IMR-90 (cell line): Measurements from ENCODE around the gene LRRC3B. TPM values are rescaled to one million over a fixed set of nuclear protein-coding genes. Genes with fewer than 3 reads are reported as not detected.

Source experiments
- ATAC-seq: fragments of 200-7000 bp; cut with Tn5 transposase; 2 replicates; pipeline ENCODE4 v1.9.1; 2020; ENCODE audit warnings: low read depth, mild to moderate bottlenecking, moderate library complexity
- BruUV-seq: library from RNA; stranded (reverse); fragments of 400-500 nt; replicated peaks from 2 replicates; lab custom pipeline; 2021; lab: Mats Ljungman, UMichigan
- CTCF ChIA-PET: fragments of 300-600 bp; formaldehyde crosslinking; extraction: SDS; loops from one replicate; lab custom pipeline; 2021; ENCODE audit warnings: antibody characterized with exemption; lab: Yijun Ruan, JAX
- POLR2A ChIA-PET: fragments of 300-600 bp; sonication (Branson Sonifier 250); formaldehyde crosslinking; loops from one replicate; lab custom pipeline; 2022; ENCODE audit warnings: antibody characterized with exemption; ENCODE audit not compliant: unreplicated experiment; lab: Charles Lee
- DNase-seq: peaks from one replicate; pipeline ENCODE4 v3.0.0; 2013
- H2AFZ ChIP-seq: replicated peaks from 2 replicates; pipeline ENCODE3; 2013; ENCODE audit warnings: low read length, mild to moderate bottlenecking; ENCODE audit not compliant: poor library complexity
- H2AK5ac ChIP-seq: 2 replicates; pipeline ENCODE4 v1.6.1; 2013; ENCODE audit warnings: low read depth, low read length, inconsistent platforms
- H2AK9ac ChIP-seq: replicated peaks from 2 replicates; pipeline ENCODE3; 2013; ENCODE audit warnings: mild to moderate bottlenecking, low read depth, low read length, moderate library complexity; ENCODE audit not compliant: poor library complexity
- H2BK120ac ChIP-seq: 2 replicates; pipeline ENCODE4 v1.6.1; 2013; ENCODE audit warnings: low read depth, low read length, inconsistent platforms
- H2BK15ac ChIP-seq: 3 replicates; pipeline ENCODE4 v1.6.1; 2013; ENCODE audit warnings: low read depth, low read length, inconsistent platforms
- H2BK20ac ChIP-seq: 2 replicates; pipeline ENCODE4 v1.6.1; 2013; ENCODE audit warnings: low read depth, mild to moderate bottlenecking, inconsistent platforms, low read length, moderate library complexity
- H2BK5ac ChIP-seq: 2 replicates; pipeline ENCODE4 v1.6.1; 2013; ENCODE audit warnings: mild to moderate bottlenecking, low read depth, low read length, inconsistent platforms; ENCODE audit not compliant: poor library complexity, severe bottlenecking
- H3K14ac ChIP-seq: replicated peaks from 2 replicates; pipeline ENCODE4 v1.6.1; 2013; ENCODE audit warnings: low read depth, low read length, inconsistent platforms
- H3K18ac ChIP-seq: 2 replicates; pipeline ENCODE4 v1.6.1; 2013; ENCODE audit warnings: low read depth, low read length, control low read depth
- H3K23ac ChIP-seq: 2 replicates; pipeline ENCODE4 v1.6.1; 2013; ENCODE audit warnings: low read depth, low read length, inconsistent platforms
- H3K27ac ChIP-seq: 2 replicates; pipeline ENCODE4 v1.5.1; 2013; ENCODE audit warnings: mild to moderate bottlenecking, control low read depth, low read length; ENCODE audit not compliant: insufficient read depth
- H3K27me3 ChIP-seq: 2 replicates; pipeline ENCODE4 v1.6.1; 2013; ENCODE audit warnings: low read length; ENCODE audit not compliant: control insufficient read depth, insufficient read depth
- H3K36me3 ChIP-seq: 2 replicates; pipeline ENCODE4 v1.6.1; 2013; ENCODE audit warnings: low read length, mixed read lengths; ENCODE audit not compliant: control insufficient read depth, insufficient read depth
- H3K4ac ChIP-seq: 2 replicates; pipeline ENCODE4 v1.6.1; 2013; ENCODE audit warnings: low read depth, low read length, inconsistent platforms
- H3K4me1 ChIP-seq: 2 replicates; pipeline ENCODE4 v1.6.1; 2013; ENCODE audit warnings: low read length, mixed read lengths; ENCODE audit not compliant: control insufficient read depth, insufficient read depth
- H3K4me2 ChIP-seq: 2 replicates; pipeline ENCODE4 v1.6.1; 2013; ENCODE audit warnings: low read depth, mild to moderate bottlenecking, control low read depth, low read length, moderate library complexity
- H3K4me3 ChIP-seq: 2 replicates; pipeline ENCODE4 v1.5.1; 2013; ENCODE audit warnings: low read depth, mild to moderate bottlenecking, control low read depth, low read length, moderate library complexity; ENCODE audit not compliant: insufficient read depth
- H3K56ac ChIP-seq: 2 replicates; pipeline ENCODE4 v1.6.1; 2013; ENCODE audit warnings: low read length, inconsistent platforms; ENCODE audit not compliant: insufficient read depth; ENCODE audit errors: extremely low read depth
- H3K79me1 ChIP-seq, 2 experiments: 2 replicates each; pipeline ENCODE4 v1.6.1; 2013; ENCODE audit warnings: low read length in 2 of 2, inconsistent platforms in 1 of 2, low read depth in 1 of 2
- H3K9ac ChIP-seq: 2 replicates; pipeline ENCODE4 v1.6.1; 2013; ENCODE audit warnings: low read depth, low read length, control low read depth
- H3K9me1 ChIP-seq: 2 replicates; pipeline ENCODE4 v1.6.1; 2013; ENCODE audit warnings: low read length, inconsistent platforms; ENCODE audit not compliant: insufficient read depth
- H3K9me3 ChIP-seq: 2 replicates; pipeline ENCODE4 v1.6.1; 2013; ENCODE audit warnings: low read length; ENCODE audit not compliant: control insufficient read depth, insufficient read depth
- H4K20me1 ChIP-seq: 2 replicates; pipeline ENCODE4 v1.6.1; 2013; ENCODE audit warnings: low read length, inconsistent platforms; ENCODE audit not compliant: insufficient read depth
- H4K5ac ChIP-seq: 2 replicates; pipeline ENCODE4 v1.6.1; 2013; ENCODE audit warnings: mild to moderate bottlenecking, low read depth, low read length, control low read depth
- H4K8ac ChIP-seq, 2 experiments: 2 replicates each; pipeline ENCODE4 v1.6.1; 2013; ENCODE audit warnings: low read depth in 2 of 2, low read length in 2 of 2, control low read depth in 1 of 2, inconsistent platforms in 1 of 2
- H4K91ac ChIP-seq: 2 replicates; pipeline ENCODE4 v1.6.1; 2013; ENCODE audit warnings: low read depth, low read length, inconsistent platforms; ENCODE audit not compliant: insufficient read depth
- BHLHE40 ChIP-seq: fragments of 150-350 bp; IDR thresholded peaks from 2 replicates; pipeline ENCODE4 v1.6.1; 2016; ENCODE audit warnings: mild to moderate bottlenecking, low read depth, low read length
- CHD1 ChIP-seq: IDR thresholded peaks from 2 replicates; pipeline ENCODE4 v1.6.1; 2012; ENCODE audit warnings: low read depth, low read length, improper control_type of control experiment
- FOS ChIP-seq: fragments of 150-350 bp; IDR thresholded peaks from 2 replicates; pipeline ENCODE4 v1.6.1; 2016; ENCODE audit warnings: low read depth, low read length
- MAFK ChIP-seq: IDR thresholded peaks from 2 replicates; pipeline ENCODE4 v1.6.1; 2012; ENCODE audit warnings: low read depth, low read length, improper control_type of control experiment
- MAZ ChIP-seq: IDR thresholded peaks from 2 replicates; pipeline ENCODE4 v1.6.1; 2012; ENCODE audit warnings: low read depth, mild to moderate bottlenecking, low read length, improper control_type of control experiment, moderate library complexity, borderline replicate concordance
- MXI1 ChIP-seq: IDR thresholded peaks from 2 replicates; pipeline ENCODE4 v1.6.1; 2012; ENCODE audit warnings: low read depth, mild to moderate bottlenecking, low read length, moderate library complexity, borderline replicate concordance
- NFE2L2 ChIP-seq: fragments of 150-350 bp; IDR thresholded peaks from 2 replicates; pipeline ENCODE4 v1.6.1; 2016; ENCODE audit warnings: low read depth, mild to moderate bottlenecking, low read length
- POLR2A ChIP-seq: IDR thresholded peaks from 2 replicates; pipeline ENCODE4 v1.6.1; 2012; ENCODE audit warnings: mild to moderate bottlenecking, low read depth, low read length
- RAD21 ChIP-seq: IDR thresholded peaks from 2 replicates; pipeline ENCODE4 v1.6.1; 2012; ENCODE audit warnings: low read length, improper control_type of control experiment
- RCOR1 ChIP-seq: IDR thresholded peaks from 2 replicates; pipeline ENCODE4 v1.6.1; 2012; ENCODE audit warnings: mild to moderate bottlenecking, low read length, improper control_type of control experiment; ENCODE audit not compliant: insufficient replicate concordance
- WGBS, 2 experiments: methylation state at CpG; one replicate each; pipeline versions ENCODE4 v1.1.5 to v1.1.7; 2013; ENCODE audit warnings: missing lambda C conversion rate in 2 of 2; ENCODE audit not compliant: insufficient read length in 1 of 2; ENCODE audit errors: extremely low coverage in 2 of 2; 5-methylcytosine and 5-hydroxymethylcytosine counted together
- dilution Hi-C: fragments of 300-500 bp; cut with HindIII; formaldehyde crosslinking; loops from one replicate; pipeline ENCODE4 v1.14.3; 2018; ENCODE audit warnings: low sequenced_read_pairs; ENCODE audit not compliant: unreplicated experiment
- in situ Hi-C: fragments of 300-500 bp; cut with MboI; formaldehyde crosslinking; loops from 3 replicates; pipeline ENCODE4 v1.14.3; 2019; ENCODE audit warnings: low sequenced_read_pairs, inconsistent platforms, mixed read lengths
- intact Hi-C: fragments of 100-400 bp; cut with micrococcal nuclease; formaldehyde crosslinking; loops from 2 replicates; pipeline ENCODE4 v1.10.0; 2022
- polyA plus RNA-seq, 3 experiments: library from polyadenylated mRNA; depleted of rRNA; stranded (reverse); fragments of >200 nt; gene quantifications; 2 replicates each; pipeline ENCODE4 v1.2.3, GENCODE V29; 2012; ENCODE audit warnings: low replicate concordance in 1 of 3
- total RNA-seq: library from RNA; depleted of rRNA; stranded (reverse); fragments of >200 nt; gene quantifications from 2 replicates; pipeline ENCODE4 v1.2.3, GENCODE V29; 2012
- TF ChIP-seq, protein P1 (sequence below): fragments of 150-350 bp; IDR thresholded peaks from 2 replicates; pipeline ENCODE4 v1.6.1; 2017; ENCODE audit warnings: mild to moderate bottlenecking, antibody characterized with exemption, low read length, low read depth
- TF ChIP-seq, protein P2 (sequence below): fragments of 150-350 bp; IDR thresholded peaks from 2 replicates; pipeline ENCODE4 v1.6.1; 2016; ENCODE audit warnings: low read depth, mild to moderate bottlenecking, low read length, moderate library complexity, borderline replicate concordance

LRRC3B gene
- total and polyA plus RNA-seq, 2 of the 4 experiments (the other 2 are of a cell fraction), result not detected

- peaks cover 10% of the 10 kb centered on the region for H3K9me3 ChIP-seq
- H3K14ac ChIP-seq, result no peak overlapping the region
- H2AK5ac ChIP-seq, result no peak overlapping the region
- H2AK9ac ChIP-seq, result no peak overlapping the region
- no peak overlapping the region for H2BK20ac ChIP-seq
- H3K18ac ChIP-seq, result no peak overlapping the region
- intact Hi-C loops (no loop called here), in situ Hi-C loops (no loop called here), dilution Hi-C loops (no loop called here)
- H2BK5ac ChIP-seq, result no peak overlapping the region
- H4K8ac ChIP-seq, result no peak overlapping the region
- TF ChIP-seq MAFK (no peak), MAZ (no peak), NFE2L2 (no peak), RAD21 (no peak), CHD1 (no peak), MXI1 (no peak), BHLHE40 (no peak), POLR2A (no peak), RCOR1 (no peak), FOS (no peak)
- TF ChIP-seq, protein P1, sequence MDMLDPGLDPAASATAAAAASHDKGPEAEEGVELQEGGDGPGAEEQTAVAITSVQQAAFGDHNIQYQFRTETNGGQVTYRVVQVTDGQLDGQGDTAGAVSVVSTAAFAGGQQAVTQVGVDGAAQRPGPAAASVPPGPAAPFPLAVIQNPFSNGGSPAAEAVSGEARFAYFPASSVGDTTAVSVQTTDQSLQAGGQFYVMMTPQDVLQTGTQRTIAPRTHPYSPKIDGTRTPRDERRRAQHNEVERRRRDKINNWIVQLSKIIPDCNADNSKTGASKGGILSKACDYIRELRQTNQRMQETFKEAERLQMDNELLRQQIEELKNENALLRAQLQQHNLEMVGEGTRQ, result no peak
- TF ChIP-seq, protein P2, sequence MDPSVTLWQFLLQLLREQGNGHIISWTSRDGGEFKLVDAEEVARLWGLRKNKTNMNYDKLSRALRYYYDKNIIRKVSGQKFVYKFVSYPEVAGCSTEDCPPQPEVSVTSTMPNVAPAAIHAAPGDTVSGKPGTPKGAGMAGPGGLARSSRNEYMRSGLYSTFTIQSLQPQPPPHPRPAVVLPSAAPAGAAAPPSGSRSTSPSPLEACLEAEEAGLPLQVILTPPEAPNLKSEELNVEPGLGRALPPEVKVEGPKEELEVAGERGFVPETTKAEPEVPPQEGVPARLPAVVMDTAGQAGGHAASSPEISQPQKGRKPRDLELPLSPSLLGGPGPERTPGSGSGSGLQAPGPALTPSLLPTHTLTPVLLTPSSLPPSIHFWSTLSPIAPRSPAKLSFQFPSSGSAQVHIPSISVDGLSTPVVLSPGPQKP, result no peak
- ChIA-PET CTCF (no interaction called here), POLR2A (no interaction called here)
- H4K5ac ChIP-seq, result no peak overlapping the region
- no peak overlapping the region for H3K23ac ChIP-seq
- H3K79me1 ChIP-seq, result no peaks in the 10 kb centered on the region
- H3K56ac ChIP-seq, result no peak overlapping the region
- H3K4me3 ChIP-seq, result no peak overlapping the region
- no peak overlapping the region for H3K4me2 ChIP-seq
- no peak overlapping the region for H2AFZ ChIP-seq
- no peaks in the 10 kb centered on the region for H4K20me1 ChIP-seq
- no peaks in the 10 kb centered on the region for H3K27me3 ChIP-seq
- WGBS, 2 experiments, result no CpG with 5 or more reads among the region's 2 CpGs
- DNase-seq, result no peak
- no peak overlapping the region for H3K9ac ChIP-seq
- no peak overlapping the region for H3K4ac ChIP-seq
- no TSS peak for BruUV-seq
- no peak overlapping the region for H3K27ac ChIP-seq
- ATAC-seq, result no peak
- H3K4me1 ChIP-seq, result no peaks in the 10 kb centered on the region
- H2BK120ac ChIP-seq, result no peak overlapping the region
- H3K36me3 ChIP-seq, result no peaks in the 10 kb centered on the region
- H4K91ac ChIP-seq, result no peak overlapping the region
- no peak overlapping the region for H2BK15ac ChIP-seq
- no peaks in the 10 kb centered on the region for H3K9me1 ChIP-seq
Observed at GRCh38 chr3:26648461-26648860, 25.9 kb downstream of the LRRC3B start.
